CD4-positive, alpha-beta T cell treated with Interleukin-17A for 4 hours (primary cell): ENCODE data around the gene PAIP2.

Experiments used
- DNase-seq: peaks from one replicate; pipeline ENCODE4 v3.0.0-alpha.2; 2020; ENCODE audit warnings: mixed read lengths

Gene PAIP2

DNA sequence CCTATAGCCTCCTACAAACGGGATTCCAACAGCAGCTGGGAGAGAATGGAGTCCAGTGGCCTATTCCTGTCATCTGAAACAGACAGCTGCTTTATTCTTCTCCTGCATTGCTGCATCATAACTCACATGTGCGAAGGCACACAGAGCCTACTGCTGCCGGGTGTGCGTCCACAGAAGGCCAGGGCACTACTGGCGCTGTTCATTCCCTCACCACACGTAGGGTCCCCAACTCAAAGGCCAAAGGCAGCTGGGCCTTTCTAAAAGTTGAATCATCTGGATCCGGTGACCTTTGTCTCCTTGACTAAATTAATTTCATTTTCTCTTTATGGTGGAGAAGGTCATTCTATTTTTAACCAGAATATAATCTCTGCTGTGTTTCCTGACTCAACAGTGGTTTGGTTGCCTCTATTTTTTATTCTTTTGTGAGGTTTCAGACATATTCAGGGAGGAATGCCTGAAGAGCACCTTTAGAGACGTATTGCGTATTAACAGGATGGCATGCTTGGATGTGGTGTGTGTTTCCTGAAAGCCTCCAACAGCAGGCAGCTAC is 73.0 kb downstream of the PAIP2 start:
- DNase-seq = no peak

DNA sequence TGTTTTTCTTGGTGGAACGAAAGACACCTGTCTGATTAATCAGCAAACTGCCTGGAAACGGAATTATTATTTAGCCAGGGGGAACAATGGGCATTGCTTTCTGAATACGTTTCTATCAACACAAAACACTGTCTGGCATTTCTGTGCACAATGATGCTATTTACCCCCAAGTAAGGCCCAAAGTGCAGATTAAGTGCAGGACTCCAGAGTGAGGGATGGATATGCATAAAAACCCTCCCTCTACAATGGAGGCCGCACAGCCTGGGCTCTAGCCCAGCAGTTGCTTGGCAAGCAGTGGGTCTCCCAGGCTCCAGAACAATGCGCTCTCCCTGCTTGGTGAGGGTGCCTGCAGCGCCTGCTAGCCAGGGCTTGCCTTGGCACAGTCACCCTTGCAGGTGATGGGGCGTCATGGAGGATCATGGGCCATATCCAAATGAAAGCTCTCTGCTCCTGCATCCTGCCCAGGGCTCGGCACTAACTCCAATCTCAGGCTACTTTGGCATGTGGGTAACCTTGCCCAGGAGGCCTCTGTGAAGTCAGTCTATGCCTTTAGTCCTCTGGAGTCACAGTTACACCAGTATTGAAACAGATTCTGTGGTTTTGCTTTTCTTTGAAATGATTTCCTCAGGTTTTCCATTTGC is 73.7 kb downstream of the PAIP2 start:
- DNase-seq = no peak

DNA sequence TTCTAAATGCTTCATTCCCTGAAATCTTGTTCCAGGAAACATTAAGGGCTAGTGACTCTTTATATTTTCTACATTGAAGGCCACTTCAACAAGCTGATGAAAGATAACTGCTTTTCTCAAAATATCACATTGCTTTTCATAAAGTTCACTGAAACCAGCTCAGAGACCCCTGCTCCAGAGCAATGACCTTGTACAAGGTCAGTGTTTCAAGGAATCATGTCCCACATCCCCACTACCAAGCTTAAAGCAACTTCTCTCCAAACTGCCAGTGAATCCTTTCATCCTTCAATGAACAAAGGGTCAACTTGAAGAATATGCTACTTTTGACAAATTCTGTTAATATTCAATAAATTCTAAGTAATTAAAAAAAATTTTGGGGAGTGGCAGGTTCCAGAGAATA is 74.2 kb downstream of the PAIP2 start:
- no peak for DNase-seq

- no peak for DNase-seq
These were observed 75.0 kb downstream of the PAIP2 start for GRCh38 chr5:139416651-139417050.

DNA sequence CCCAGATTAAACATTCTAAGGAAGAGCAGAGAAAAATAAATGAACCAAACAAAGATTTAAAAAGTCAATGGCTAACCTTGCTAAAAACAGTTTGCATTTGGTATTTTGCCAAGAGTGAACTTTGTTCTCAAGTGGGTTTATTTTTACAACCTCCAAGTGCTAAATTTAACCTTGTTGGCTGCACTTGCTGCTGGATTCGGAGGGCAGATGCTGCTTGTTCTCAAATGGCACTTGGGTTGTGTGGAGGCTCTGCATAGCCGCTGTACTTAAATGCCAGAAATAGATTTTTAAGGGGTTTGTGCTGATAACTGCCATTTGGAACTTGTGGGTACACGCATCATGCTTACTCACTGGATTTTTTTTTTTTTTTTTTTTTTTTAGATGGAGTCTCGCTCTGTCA is 75.6 kb downstream of the PAIP2 start:
- DNase-seq = no peak

GRCh38 chr5:139418793-139419192 is 77.1 kb downstream of the PAIP2 start:
- no peak for DNase-seq
